Nephron progenitor cell (in vitro differentiated cells): ENCODE data around the gene SLAIN2.

Experiments used
- DNase-seq: peaks from one replicate; pipeline ENCODE4 v3.0.0; 2021
- H3K27ac Mint-ChIP-seq: 2 replicates; pipeline ENCODE4 v1.8.0; 2021; ENCODE audit warnings: mild to moderate bottlenecking, moderate library complexity, mixed read lengths
- H3K27me3 Mint-ChIP-seq: 2 replicates; pipeline ENCODE4 v1.8.0; 2021; ENCODE audit warnings: mild to moderate bottlenecking, low read depth, mixed read lengths; ENCODE audit not compliant: poor library complexity
- H3K36me3 Mint-ChIP-seq: 2 replicates; pipeline ENCODE4 v1.8.0; 2021; ENCODE audit warnings: low read depth, mixed read lengths
- H3K4me1 Mint-ChIP-seq: 2 replicates; pipeline ENCODE4 v1.8.0; 2021; ENCODE audit warnings: mixed read lengths
- H3K4me3 Mint-ChIP-seq: 2 replicates; pipeline ENCODE4 v1.8.0; 2021; ENCODE audit warnings: mild to moderate bottlenecking, moderate library complexity, mixed read lengths
- H3K9me3 Mint-ChIP-seq: 2 replicates; pipeline ENCODE4 v1.8.0; 2021; ENCODE audit warnings: mild to moderate bottlenecking, moderate library complexity, mixed read lengths
- CTCF ChIP-seq: fragments of 200-600 bp; sonication (generic); IDR thresholded peaks from 2 replicates; pipeline ENCODE4 v1.5.0; 2021; ENCODE audit warnings: antibody characterized with exemption

Gene SLAIN2

GRCh38 chr4:48420144-48420543 is 78.8 kb downstream of the SLAIN2 start:
- no peak for TF ChIP-seq CTCF
- Mint-ChIP-seq H3K9me3 (peaks cover 6% of the 10 kb centered on the region), H3K27ac (peak overlapping the region; percentile 57), H3K36me3 (peaks cover 45% of the 10 kb centered on the region), H3K27me3 (no peaks in the 10 kb centered on the region), H3K4me3 (no peak overlapping the region), H3K4me1 (no peaks in the 10 kb centered on the region)
- DNase-seq = no peak

GRCh38 chr4:48421101-48421500 is 79.8 kb downstream of the SLAIN2 start:
- H3K36me3 Mint-ChIP-seq = peaks cover 45% of the 10 kb centered on the region
- no peak for DNase-seq
- no peak for TF ChIP-seq CTCF
- peaks cover 6% of the 10 kb centered on the region for H3K9me3 Mint-ChIP-seq
- H3K27ac Mint-ChIP-seq = no peak overlapping the region
- no peaks in the 10 kb centered on the region for H3K4me1 Mint-ChIP-seq
- H3K4me3 Mint-ChIP-seq = no peak overlapping the region
- no peaks in the 10 kb centered on the region for H3K27me3 Mint-ChIP-seq

GRCh38 chr4:48428926-48429325 is 87.6 kb downstream of the SLAIN2 start:
- Mint-ChIP-seq H3K9me3 (no peaks in the 10 kb centered on the region), H3K36me3 (peaks cover 16% of the 10 kb centered on the region), H3K4me1 (peaks cover 11% of the 10 kb centered on the region), H3K27ac (no peak overlapping the region), H3K27me3 (no peaks in the 10 kb centered on the region), H3K4me3 (no peak overlapping the region)
- no peak for TF ChIP-seq CTCF
- no peak for DNase-seq

- peak overlapping the region; percentile 28 for H3K27ac Mint-ChIP-seq
- H3K4me3 Mint-ChIP-seq = no peak overlapping the region
- H3K36me3 Mint-ChIP-seq = peaks cover 16% of the 10 kb centered on the region
- H3K27me3 Mint-ChIP-seq = no peaks in the 10 kb centered on the region
- no peak for TF ChIP-seq CTCF
- DNase-seq = no peak
- peaks cover 11% of the 10 kb centered on the region for H3K4me1 Mint-ChIP-seq
- H3K9me3 Mint-ChIP-seq = no peaks in the 10 kb centered on the region
Observed at GRCh38 chr4:48429709-48430474, 88.6 kb downstream of the SLAIN2 start.

GRCh38 chr4:48431401-48431800 is 90.1 kb downstream of the SLAIN2 start:
- H3K4me1 Mint-ChIP-seq = peaks cover 11% of the 10 kb centered on the region
- no peak for TF ChIP-seq CTCF

GRCh38 chr4:48432017-48432416 is 90.7 kb downstream of the SLAIN2 start:
- H3K4me1 Mint-ChIP-seq = peaks cover 11% of the 10 kb centered on the region
- H3K4me3 Mint-ChIP-seq = no peak overlapping the region
- peak overlapping the region; percentile 31 for H3K27ac Mint-ChIP-seq
- no peaks in the 10 kb centered on the region for H3K27me3 Mint-ChIP-seq
- no peaks in the 10 kb centered on the region for H3K9me3 Mint-ChIP-seq
- DNase-seq = no peak
- peaks cover 14% of the 10 kb centered on the region for H3K36me3 Mint-ChIP-seq
- TF ChIP-seq CTCF = no peak

More at GRCh38 chr4:48431401-48431800, 90.1 kb downstream of the SLAIN2 start:
- Mint-ChIP-seq H3K36me3 (peaks cover 16% of the 10 kb centered on the region), H3K4me3 (no peak overlapping the region), H3K9me3 (no peaks in the 10 kb centered on the region), H3K27me3 (no peaks in the 10 kb centered on the region), H3K27ac (peak overlapping the region; percentile 31)
- no peak for DNase-seq
